ENCODE measurements around the gene FBLL1.

Gene FBLL1

GRCh38 chr5:168575391-168576372 is 46.6 kb downstream of the FBLL1 start:
- Histone ChIP-seq H3K36me3 (peaks cover 52% of the 10 kb centered on the region), H3K4me1 (peaks cover 24% of the 10 kb centered on the region), H3K9ac (no peak overlapping the region), H3K27me3 (no peaks in the 10 kb centered on the region), H3K4me3 (no peak overlapping the region), H3K9me3 (peaks cover 18% of the 10 kb centered on the region), H3K4me2 (no peak overlapping the region), H4K20me1 (peaks cover 77% of the 10 kb centered on the region), H3K27ac (no peak overlapping the region)
- TF ChIP-seq Cebpa-rat (IDR thresholded peaks at IDR 0.05): no peak

- H3K4me2 ChIP-seq: peak overlapping the region; percentile 93
- H3K4me3 ChIP-seq: peak overlapping the region; percentile 95
- TF ChIP-seq Cebpa-rat (IDR thresholded peaks at IDR 0.05): no peak
- peaks cover 24% of the 10 kb centered on the region for H3K4me1 ChIP-seq
- H3K36me3 ChIP-seq: peaks cover 33% of the 10 kb centered on the region
- peaks cover 23% of the 10 kb centered on the region for H3K9me3 ChIP-seq
- peaks cover 54% of the 10 kb centered on the region for H4K20me1 ChIP-seq
- H3K9ac ChIP-seq: peak overlapping the region; percentile 98
- no peaks in the 10 kb centered on the region for H3K27me3 ChIP-seq
- H3K27ac ChIP-seq: peak overlapping the region; percentile 97
These were observed 48.9 kb downstream of the FBLL1 start for GRCh38 chr5:168578006-168578405.

- H3K4me2 ChIP-seq: peak within 1 kb of the TSS; percentile 93
- H3K4me1 ChIP-seq: peaks cover 24% of the 10 kb centered on the region
- H3K27me3 ChIP-seq: no peaks in the 10 kb centered on the region
- peak within 1 kb of the TSS; percentile 95 for H3K4me3 ChIP-seq
- H4K20me1 ChIP-seq: peaks cover 51% of the 10 kb centered on the region
- peaks cover 23% of the 10 kb centered on the region for H3K9me3 ChIP-seq
- H3K9ac ChIP-seq: peak within 1 kb of the TSS; percentile 98
- H3K27ac ChIP-seq: peak within 1 kb of the TSS; percentile 97
- H3K36me3 ChIP-seq: peaks cover 30% of the 10 kb centered on the region
- no peak for TF ChIP-seq Cebpa-rat (IDR thresholded peaks at IDR 0.05)
These were observed 49.7 kb downstream of the FBLL1 start, which contains the start of gene PANK3 for GRCh38 chr5:168578538-168579487. Gene PANK3 (minus strand): TSS chr5:168579368. CDS start chr5:168579283, 85 bp downstream.

GRCh38 chr5:168579488-168580226 is 50.6 kb downstream of the FBLL1 start:
- H3K9ac ChIP-seq: peak overlapping the region; percentile 98
- H3K36me3 ChIP-seq: peaks cover 25% of the 10 kb centered on the region

GRCh38 chr5:168580227-168580508 is 51.1 kb downstream of the FBLL1 start:
- H3K4me2 ChIP-seq: peak overlapping the region; percentile 77
- peaks cover 41% of the 10 kb centered on the region for H4K20me1 ChIP-seq
- H3K27me3 ChIP-seq: no peaks in the 10 kb centered on the region
- peaks cover 12% of the 10 kb centered on the region for H3K9me3 ChIP-seq
- peak overlapping the region; percentile 97 for H3K27ac ChIP-seq
- TF ChIP-seq Cebpa-rat (IDR thresholded peaks at IDR 0.05): no peak
- peaks cover 20% of the 10 kb centered on the region for H3K36me3 ChIP-seq
- H3K9ac ChIP-seq: peak overlapping the region; percentile 69
- peak overlapping the region; percentile 95; the same call in 1 of the 2 replicates for H3K4me3 ChIP-seq
- peaks cover 24% of the 10 kb centered on the region for H3K4me1 ChIP-seq

More at GRCh38 chr5:168579488-168580226, 50.6 kb downstream of the FBLL1 start:
- peaks cover 24% of the 10 kb centered on the region for H3K4me1 ChIP-seq
- peak overlapping the region; percentile 95 for H3K4me3 ChIP-seq
- H3K9me3 ChIP-seq: peaks cover 18% of the 10 kb centered on the region
- H3K4me2 ChIP-seq: peak overlapping the region; percentile 93
- no peak for TF ChIP-seq Cebpa-rat (IDR thresholded peaks at IDR 0.05)
- H4K20me1 ChIP-seq: peaks cover 46% of the 10 kb centered on the region
- no peaks in the 10 kb centered on the region for H3K27me3 ChIP-seq
- H3K27ac ChIP-seq: peak overlapping the region; percentile 97
